ENCODE data around the gene CEACAM21.

DNA sequence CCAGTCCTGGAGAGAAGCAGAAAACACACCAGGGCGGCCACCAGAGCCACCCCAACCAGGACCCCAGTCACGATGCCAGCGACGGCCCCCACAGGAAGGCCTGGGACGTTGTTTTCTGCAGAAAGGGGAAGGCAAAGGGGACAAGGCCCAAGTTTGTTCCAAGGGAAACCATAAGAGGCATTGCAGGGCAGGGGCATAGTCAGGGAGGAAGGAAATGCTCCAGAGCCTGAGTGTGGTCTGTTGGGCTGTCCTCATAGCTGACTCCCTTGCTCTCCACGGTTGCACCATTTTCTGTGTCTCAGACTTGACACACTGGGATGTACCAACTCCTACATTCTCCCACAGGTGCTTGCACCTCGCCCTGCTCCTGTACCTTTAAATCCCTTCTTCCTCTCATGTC is 45.7 kb downstream of the CEACAM21 start:
- TF ChIP-seq, protein P1, sequence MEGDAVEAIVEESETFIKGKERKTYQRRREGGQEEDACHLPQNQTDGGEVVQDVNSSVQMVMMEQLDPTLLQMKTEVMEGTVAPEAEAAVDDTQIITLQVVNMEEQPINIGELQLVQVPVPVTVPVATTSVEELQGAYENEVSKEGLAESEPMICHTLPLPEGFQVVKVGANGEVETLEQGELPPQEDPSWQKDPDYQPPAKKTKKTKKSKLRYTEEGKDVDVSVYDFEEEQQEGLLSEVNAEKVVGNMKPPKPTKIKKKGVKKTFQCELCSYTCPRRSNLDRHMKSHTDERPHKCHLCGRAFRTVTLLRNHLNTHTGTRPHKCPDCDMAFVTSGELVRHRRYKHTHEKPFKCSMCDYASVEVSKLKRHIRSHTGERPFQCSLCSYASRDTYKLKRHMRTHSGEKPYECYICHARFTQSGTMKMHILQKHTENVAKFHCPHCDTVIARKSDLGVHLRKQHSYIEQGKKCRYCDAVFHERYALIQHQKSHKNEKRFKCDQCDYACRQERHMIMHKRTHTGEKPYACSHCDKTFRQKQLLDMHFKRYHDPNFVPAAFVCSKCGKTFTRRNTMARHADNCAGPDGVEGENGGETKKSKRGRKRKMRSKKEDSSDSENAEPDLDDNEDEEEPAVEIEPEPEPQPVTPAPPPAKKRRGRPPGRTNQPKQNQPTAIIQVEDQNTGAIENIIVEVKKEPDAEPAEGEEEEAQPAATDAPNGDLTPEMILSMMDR (IDR thresholded peaks at IDR 0.05) = no peak
- TF ChIP-seq ZFX (IDR thresholded peaks at IDR 0.05; ENCODE audit: borderline replicate concordance) = no peak
